H9 (cell line): ENCODE measurements around the gene HNMT. TPM values are rescaled to one million over a fixed set of nuclear protein-coding genes. Genes with fewer than 3 reads are reported as not detected.
"Not testable (repeated sequence)": the region's sequence is repeated elsewhere in the genome, so short reads cannot be mapped to it uniquely, and the experiment has no call there.

Source experiments
- DNase-seq: peaks from one replicate; pipeline ENCODE4 v3.0.0-alpha.2; 2017
- H2AFZ ChIP-seq: one replicate; pipeline ENCODE4 v1.6.1; 2013; ENCODE audit warnings: mild to moderate bottlenecking, low read length, control low read depth, moderate library complexity
- H2AK5ac ChIP-seq: 2 replicates; pipeline ENCODE4 v1.6.1; 2013; ENCODE audit warnings: low read length, control low read depth, mixed read lengths; ENCODE audit not compliant: insufficient read length
- H2BK120ac ChIP-seq: one replicate; pipeline ENCODE4 v1.6.1; 2013; ENCODE audit warnings: low read depth, mild to moderate bottlenecking, low read length, control low read depth, inconsistent platforms; ENCODE audit not compliant: poor library complexity, severe bottlenecking
- H2BK12ac ChIP-seq: 2 replicates; pipeline ENCODE4 v1.6.1; 2013; ENCODE audit warnings: low read length, control low read depth, mixed read lengths, low read depth; ENCODE audit not compliant: insufficient read length
- H2BK15ac ChIP-seq: 2 replicates; pipeline ENCODE4 v1.6.1; 2013; ENCODE audit warnings: low read depth, low read length, control low read depth
- H2BK20ac ChIP-seq: one replicate; pipeline ENCODE4 v1.6.1; 2013; ENCODE audit warnings: low read depth, mild to moderate bottlenecking, low read length, control low read depth, inconsistent platforms; ENCODE audit not compliant: poor library complexity, severe bottlenecking
- H2BK5ac ChIP-seq: 2 replicates; pipeline ENCODE4 v1.6.1; 2013; ENCODE audit warnings: low read length, control low read depth, mixed read lengths; ENCODE audit not compliant: insufficient read length
- H3K14ac ChIP-seq: 2 replicates; pipeline ENCODE4 v1.6.1; 2013; ENCODE audit warnings: low read length, control low read depth; ENCODE audit not compliant: insufficient read depth
- H3K18ac ChIP-seq: 2 replicates; pipeline ENCODE4 v1.6.1; 2013; ENCODE audit warnings: low read depth, mild to moderate bottlenecking, mixed read lengths, low read length, control low read depth; ENCODE audit not compliant: insufficient read length
- H3K23ac ChIP-seq: 2 replicates; pipeline ENCODE4 v1.6.1; 2013; ENCODE audit warnings: low read length, control low read depth, mixed read lengths, low read depth; ENCODE audit not compliant: insufficient read length
- H3K23me2 ChIP-seq: 2 replicates; pipeline ENCODE4 v1.6.1; 2013; ENCODE audit warnings: low read depth, mild to moderate bottlenecking, mixed read lengths, low read length, control low read depth; ENCODE audit not compliant: insufficient read length, poor library complexity, severe bottlenecking
- H3K27ac ChIP-seq: 2 replicates; pipeline ENCODE4 v1.5.1; 2013; ENCODE audit warnings: low read length, control low read depth, mixed read lengths, low read depth; ENCODE audit not compliant: insufficient read length
- H3K27me3 ChIP-seq: 2 replicates; pipeline ENCODE4 v1.6.1; 2013; ENCODE audit warnings: low read length, control low read depth, inconsistent platforms; ENCODE audit not compliant: insufficient read depth
- H3K4ac ChIP-seq: 2 replicates; pipeline ENCODE4 v1.6.1; 2013; ENCODE audit warnings: low read depth, mild to moderate bottlenecking, control low read depth, inconsistent platforms, low read length, moderate library complexity
- H3K4me1 ChIP-seq: 2 replicates; pipeline ENCODE4 v1.6.1; 2013; ENCODE audit warnings: low read length, control low read depth, inconsistent platforms; ENCODE audit not compliant: insufficient read depth
- H3K4me2 ChIP-seq: 2 replicates; pipeline ENCODE4 v1.6.1; 2013; ENCODE audit warnings: low read length, control low read depth, mixed read lengths; ENCODE audit not compliant: insufficient read length, insufficient read depth
- H3K56ac ChIP-seq: 2 replicates; pipeline ENCODE4 v1.6.1; 2013; ENCODE audit warnings: low read depth, mild to moderate bottlenecking, mixed read lengths, low read length, control low read depth; ENCODE audit not compliant: insufficient read length
- H3K79me1 ChIP-seq: 2 replicates; pipeline ENCODE4 v1.6.1; 2013; ENCODE audit warnings: low read depth, mild to moderate bottlenecking, moderate library complexity, low read length, control low read depth, inconsistent platforms; ENCODE audit not compliant: insufficient read depth, poor library complexity, severe bottlenecking
- H3K79me2 ChIP-seq: 2 replicates; pipeline ENCODE4 v1.6.1; 2013; ENCODE audit warnings: low read length, control low read depth, inconsistent platforms; ENCODE audit not compliant: insufficient read depth
- H3K9ac ChIP-seq: 2 replicates; pipeline ENCODE4 v1.6.1; 2013; ENCODE audit warnings: low read length, control low read depth, mixed read lengths; ENCODE audit not compliant: insufficient read length; ENCODE audit errors: extremely low read depth
- H3K9me3 ChIP-seq: one replicate; pipeline ENCODE4 v1.6.1; 2013; ENCODE audit warnings: low read depth, low read length, inconsistent platforms; ENCODE audit not compliant: control insufficient read depth
- H3T11ph ChIP-seq: one replicate; pipeline ENCODE4 v1.6.1; 2013; ENCODE audit warnings: mild to moderate bottlenecking, low read length, control low read depth, inconsistent platforms
- H4K20me1 ChIP-seq: one replicate; pipeline ENCODE4 v1.6.1; 2013; ENCODE audit not compliant: control insufficient read depth, insufficient read length, insufficient read depth
- H4K5ac ChIP-seq: 2 replicates; pipeline ENCODE4 v1.6.1; 2013; ENCODE audit warnings: low read depth, mild to moderate bottlenecking, mixed read lengths, low read length, control low read depth; ENCODE audit not compliant: insufficient read length
- H4K8ac ChIP-seq: replicated peaks from 2 replicates; pipeline ENCODE4 v1.6.1; 2013; ENCODE audit warnings: low read length, control low read depth, mixed read lengths, low read depth; ENCODE audit not compliant: insufficient read length
- H4K91ac ChIP-seq: 2 replicates; pipeline ENCODE4 v1.6.1; 2013; ENCODE audit warnings: low read depth, mild to moderate bottlenecking, moderate library complexity, mixed read lengths, low read length, control low read depth; ENCODE audit not compliant: insufficient read length
- H3K27ac Mint-ChIP-seq, 3 experiments: 2 replicates in 2 of 3; 3 replicates in 1 of 3; pipeline ENCODE4 v1.8.0; 2020 to 2021; ENCODE audit warnings: mixed read lengths in 3 of 3, mild to moderate bottlenecking in 1 of 3, moderate library complexity in 1 of 3
- H3K27me3 Mint-ChIP-seq: 2 replicates; pipeline ENCODE4 v1.8.0; 2021; ENCODE audit warnings: low read depth, mild to moderate bottlenecking, moderate library complexity, mixed read lengths
- H3K36me3 Mint-ChIP-seq, 3 experiments: 2 replicates in 2 of 3; 3 replicates in 1 of 3; pipeline ENCODE4 v1.8.0; 2020 to 2021; ENCODE audit warnings: low read depth in 3 of 3, mixed read lengths in 3 of 3; ENCODE audit not compliant: insufficient read depth in 1 of 3
- H3K4me1 Mint-ChIP-seq, 2 experiments: 2 replicates each; pipeline ENCODE4 v1.8.0; 2020; ENCODE audit warnings: mixed read lengths in 2 of 2
- H3K4me3 Mint-ChIP-seq, 2 experiments: 2 replicates in 1 of 2; 3 replicates in 1 of 2; pipeline ENCODE4 v1.8.0; 2020 to 2021; ENCODE audit warnings: mild to moderate bottlenecking in 2 of 2, mixed read lengths in 2 of 2, moderate library complexity in 1 of 2
- H3K9me3 Mint-ChIP-seq, 2 experiments: 2 replicates in 1 of 2; 3 replicates in 1 of 2; pipeline ENCODE4 v1.8.0; 2020; ENCODE audit warnings: mild to moderate bottlenecking in 2 of 2, mixed read lengths in 2 of 2, moderate library complexity in 1 of 2
- CTCF ChIP-seq: fragments of 200-600 bp; sonication (generic); conservative IDR thresholded peaks from 3 replicates; pipeline ENCODE4 v1.8.0; 2021; ENCODE audit warnings: antibody characterized with exemption, mild to moderate bottlenecking
- WGBS: extraction: QIAGEN DNeasy Blood & Tissue Kit; methylation state at CpG from one replicate; pipeline ENCODE4 v1.1.7; 2013; ENCODE audit warnings: missing lambda C conversion rate, low lambda C conversion rate, mixed read lengths; ENCODE audit not compliant: insufficient read length; ENCODE audit errors: extremely low coverage; 5-methylcytosine and 5-hydroxymethylcytosine counted together
- total RNA-seq: library from RNA; stranded (reverse); gene quantifications from 2 replicates; pipeline ENCODE4 v1.2.1, GENCODE V29; 2021

Gene HNMT
- total RNA-seq, 1 experiment from 2014 or later: 1.3 TPM

- Histone ChIP-seq H3T11ph (no peak overlapping the region), H3K18ac (no peak overlapping the region), H2AK5ac (no peak overlapping the region), H2BK15ac (no peak overlapping the region), H3K23me2 (no peaks in the 10 kb centered on the region), H3K4me2 (no peak overlapping the region), H4K8ac (no peak overlapping the region), H4K5ac (no peak overlapping the region), H3K27ac (no peak overlapping the region), H2BK12ac (no peak overlapping the region), H2AFZ (no peak overlapping the region), H2BK5ac (no peak overlapping the region), H3K23ac (no peak overlapping the region), H3K79me2 (no peaks in the 10 kb centered on the region), H3K4ac (no peak overlapping the region), H3K9me3 (no peaks in the 10 kb centered on the region), H2BK20ac (no peak overlapping the region), H3K14ac (no peak overlapping the region), H3K27me3 (no peaks in the 10 kb centered on the region), H3K4me1 (no peaks in the 10 kb centered on the region), H4K91ac (no peak overlapping the region), H3K56ac (no peak overlapping the region), H3K79me1 (no peaks in the 10 kb centered on the region), H3K9ac (no peak overlapping the region), H4K20me1 (no peaks in the 10 kb centered on the region), H2BK120ac (no peak overlapping the region)
- DNase-seq: no peak
- Mint-ChIP-seq H3K9me3 (no peaks in the 10 kb centered on the region), H3K4me3 (no peak overlapping the region), H3K27me3 (no peaks in the 10 kb centered on the region), H3K27ac (no peak overlapping the region), H3K36me3 (no peaks in the 10 kb centered on the region), H3K4me1 (peaks cover 3 to 5% of the 10 kb centered on the region in 2 experiments)
- WGBS: no CpG with 5 or more reads among the region's 1 CpG
- no peak for TF ChIP-seq CTCF
Observed at GRCh38 chr2:137969876-137970275, 5.6 kb downstream of the HNMT start.

GRCh38 chr2:137971259-137971658 lies 7.0 kb downstream of the HNMT start:
- H4K8ac ChIP-seq, H3K36me3 Mint-ChIP-seq, H3K27ac ChIP-seq, H2BK12ac ChIP-seq, H4K20me1 ChIP-seq, H3T11ph ChIP-seq, H3K23me2 ChIP-seq, H3K9me3 ChIP-seq, H3K4me1 ChIP-seq, H2BK120ac ChIP-seq, H3K4me3 Mint-ChIP-seq, H3K14ac ChIP-seq, H2BK20ac ChIP-seq, H2BK5ac ChIP-seq, H2AFZ ChIP-seq, H3K27ac Mint-ChIP-seq, H4K91ac ChIP-seq, H3K27me3 ChIP-seq, H3K9ac ChIP-seq, H3K4ac ChIP-seq, H3K18ac ChIP-seq, H3K9me3 Mint-ChIP-seq, H2BK15ac ChIP-seq, H3K27me3 Mint-ChIP-seq, H3K56ac ChIP-seq, H2AK5ac ChIP-seq, H3K23ac ChIP-seq, H3K79me2 ChIP-seq, H3K4me2 ChIP-seq, H3K79me1 ChIP-seq, H4K5ac ChIP-seq, DNase-seq: not testable (repeated sequence)
- no CpG with 5 or more reads among the region's 3 CpGs for WGBS
- peaks cover 3 to 11% of the 10 kb centered on the region in 2 experiments for H3K4me1 Mint-ChIP-seq
